HG03354 (cell line): ENCODE data around the gene SNAPC2.
"Not testable (repeated sequence)": the region's sequence is repeated elsewhere in the genome, so short reads cannot be mapped to it uniquely, and the experiment has no call there.

ENCODE experiments used
- ATAC-seq: cut with Tn5 transposase; IDR thresholded peaks from one replicate; pipeline ENCODE4 v1.9.1; 2021; ENCODE audit warnings: mild to moderate bottlenecking; ENCODE audit not compliant: unreplicated experiment, poor library complexity, severe bottlenecking

SNAPC2 gene

GRCh38 chr19:7928741-7929701 lies 8.9 kb downstream of the SNAPC2 start:
- no peak for ATAC-seq

GRCh38 chr19:7930030-7930429 lies 9.9 kb downstream of the SNAPC2 start:
- ATAC-seq: not testable (repeated sequence)

DNA sequence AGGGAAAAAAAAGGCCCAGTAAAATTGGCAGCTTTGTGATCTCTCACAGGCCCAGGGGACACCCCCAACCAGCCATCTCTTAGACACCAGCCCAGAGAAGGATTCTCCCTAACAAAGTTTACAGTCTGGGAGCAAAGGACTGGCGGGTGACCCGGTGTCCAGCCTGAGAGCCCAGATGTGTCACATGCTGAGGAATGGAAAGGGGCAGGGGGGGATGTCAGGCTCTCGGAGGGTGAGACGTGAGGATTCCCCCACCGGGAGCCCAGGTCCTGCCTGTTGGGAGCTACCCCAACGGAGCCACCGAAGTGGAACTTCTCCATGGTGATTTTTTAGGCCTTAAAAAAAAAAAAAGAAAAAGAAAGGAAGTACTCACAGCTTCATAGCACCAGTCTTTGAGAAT lies 10.6 kb downstream of the SNAPC2 start:
- no peak for ATAC-seq

DNA sequence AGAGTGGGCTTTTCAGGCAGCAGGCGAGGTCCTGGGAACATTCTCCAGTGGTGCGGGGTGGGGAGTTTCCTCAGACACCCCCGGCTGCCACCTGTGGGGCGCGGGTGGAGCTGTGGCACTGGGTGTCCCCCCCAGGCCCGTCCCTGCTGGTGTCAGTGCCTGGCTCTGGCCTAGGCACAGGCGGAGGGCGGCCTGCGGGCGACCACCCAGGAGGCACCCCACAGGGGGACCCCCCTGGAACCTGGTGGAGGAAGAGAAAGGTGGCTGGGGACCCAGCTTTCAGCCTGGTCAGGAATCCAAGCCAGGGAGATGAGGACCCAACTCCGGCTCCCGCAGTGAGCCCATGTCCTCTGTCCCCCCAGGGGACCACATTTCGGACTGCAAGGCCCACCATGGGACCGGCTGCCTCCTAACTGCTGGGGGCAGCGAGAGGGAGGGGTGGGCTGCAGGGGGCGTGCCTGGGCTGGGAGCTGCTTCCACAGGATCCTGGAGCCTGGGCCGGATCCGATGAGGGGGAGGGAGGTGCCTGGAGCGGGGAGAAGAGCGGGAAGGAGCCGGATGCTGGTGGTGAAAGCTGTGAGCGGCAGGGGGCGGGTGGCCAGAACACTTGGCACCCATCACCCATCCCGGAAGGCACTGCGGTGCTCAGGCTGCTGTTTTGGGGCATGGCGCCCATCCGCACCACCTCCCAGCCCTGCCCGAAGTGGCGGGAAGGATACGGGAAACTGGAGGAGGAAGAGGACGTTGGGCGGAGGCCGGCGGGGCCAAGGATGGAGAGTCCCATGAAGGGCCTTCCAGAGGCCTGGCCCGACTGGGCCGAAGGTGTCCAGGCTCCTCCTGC lies 11.3 kb downstream of the SNAPC2 start:
- ATAC-seq: no peak

GRCh38 chr19:7932276-7932929 lies 12.3 kb downstream of the SNAPC2 start:
- ATAC-seq: no peak

GRCh38 chr19:7932930-7933300 lies 12.8 kb downstream of the SNAPC2 start:
- ATAC-seq: no peak

DNA sequence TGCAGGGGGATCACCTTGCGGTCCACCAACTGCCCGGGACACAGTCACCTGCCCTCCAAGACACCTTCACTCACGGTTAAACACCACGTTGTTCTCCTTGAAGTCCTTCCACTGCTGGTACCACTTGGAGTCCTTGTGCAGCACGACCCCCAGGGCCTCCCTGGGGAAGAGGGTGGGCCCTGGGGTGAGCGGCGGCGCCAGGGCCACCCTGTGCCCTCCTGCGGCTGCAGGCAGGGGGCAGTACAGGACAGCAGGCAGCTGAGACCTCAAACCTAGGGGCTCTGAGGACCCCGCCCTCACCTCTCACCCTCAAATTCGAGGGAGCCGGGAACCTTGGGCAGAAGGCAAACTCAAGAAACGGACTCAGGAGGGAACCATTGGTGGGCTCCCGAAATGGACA lies 13.3 kb downstream of the SNAPC2 start:
- no peak for ATAC-seq

GRCh38 chr19:7933828-7934725 lies 13.9 kb downstream of the SNAPC2 start:
- ATAC-seq: no peak

GRCh38 chr19:7934766-7935165 lies 14.6 kb downstream of the SNAPC2 start:
- ATAC-seq: no peak

DNA sequence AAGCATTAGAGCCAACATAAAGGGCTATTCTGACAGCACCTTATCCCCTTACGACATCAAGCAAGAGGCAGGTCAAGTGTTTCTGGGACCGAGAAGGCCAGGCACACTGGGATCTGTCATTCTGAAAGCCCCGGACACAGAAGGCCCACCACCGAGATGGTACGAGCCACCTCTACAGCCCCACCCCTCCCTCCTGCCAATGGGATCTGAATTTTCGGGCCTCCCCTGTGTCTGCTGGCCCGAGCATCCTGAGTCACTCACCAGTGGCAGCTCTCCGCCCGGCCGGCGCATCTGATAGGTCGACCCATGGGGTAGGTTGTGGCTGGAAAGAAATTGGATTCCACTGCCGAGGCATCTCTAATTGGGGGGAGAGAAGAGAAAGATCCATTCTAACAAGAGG lies 20.7 kb downstream of the SNAPC2 start:
- no peak for ATAC-seq

DNA sequence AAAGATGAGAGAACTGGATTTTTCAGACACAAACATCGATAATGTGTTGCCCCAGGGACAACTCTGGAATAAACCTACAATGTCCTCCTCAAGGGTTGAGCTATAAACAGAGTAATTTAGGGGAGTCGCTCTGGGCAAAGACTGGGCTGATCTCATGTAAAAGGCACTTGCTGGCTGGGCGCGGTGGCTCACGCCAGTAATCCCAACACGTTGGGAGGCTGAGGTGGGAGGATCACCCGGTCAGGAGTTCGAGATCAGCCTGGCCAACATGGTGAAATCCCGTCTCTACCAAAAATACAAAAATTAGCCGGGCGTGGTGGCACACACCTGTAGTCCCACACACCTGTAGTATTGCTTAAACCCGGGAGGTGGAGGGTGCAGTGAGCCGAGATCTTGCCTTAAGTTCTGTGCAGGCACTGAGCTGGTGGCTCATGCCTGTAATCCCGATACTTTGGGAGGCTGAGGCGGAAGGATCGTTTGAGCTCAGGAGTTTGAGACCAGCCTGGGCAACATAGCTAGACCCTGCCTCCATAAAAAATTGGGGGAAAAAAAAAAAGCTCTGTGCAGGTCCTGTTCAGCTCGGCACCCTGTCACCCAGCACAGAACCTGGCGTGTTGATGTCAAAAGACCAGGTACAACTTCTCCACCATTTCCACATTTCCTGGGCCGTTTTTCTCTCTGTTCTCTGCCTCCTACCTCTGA lies 21.9 kb downstream of the SNAPC2 start:
- ATAC-seq: no peak

DNA sequence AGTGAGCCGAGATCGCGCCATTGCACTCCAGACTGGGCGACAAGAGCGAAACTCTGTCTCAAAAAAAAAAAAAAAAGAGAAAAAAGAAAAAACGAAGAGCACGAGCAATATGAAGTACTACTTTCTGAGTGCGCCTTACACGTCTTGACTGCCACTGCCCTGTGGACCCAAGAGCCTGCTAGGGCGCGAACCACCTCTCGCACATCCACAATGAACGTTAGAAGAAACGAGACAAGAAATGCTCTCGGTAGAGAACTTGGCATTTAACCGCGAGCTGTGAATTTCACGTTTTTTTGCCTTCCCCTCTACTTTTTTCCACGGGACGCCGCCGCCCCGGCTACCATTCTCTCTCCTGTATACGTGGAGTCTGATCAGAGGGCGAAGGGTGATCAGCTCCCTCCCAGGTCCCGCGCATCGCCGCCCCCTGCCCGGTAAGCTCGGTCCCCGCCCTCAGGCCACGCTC lies 22.9 kb downstream of the SNAPC2 start:
- ATAC-seq: no peak

DNA sequence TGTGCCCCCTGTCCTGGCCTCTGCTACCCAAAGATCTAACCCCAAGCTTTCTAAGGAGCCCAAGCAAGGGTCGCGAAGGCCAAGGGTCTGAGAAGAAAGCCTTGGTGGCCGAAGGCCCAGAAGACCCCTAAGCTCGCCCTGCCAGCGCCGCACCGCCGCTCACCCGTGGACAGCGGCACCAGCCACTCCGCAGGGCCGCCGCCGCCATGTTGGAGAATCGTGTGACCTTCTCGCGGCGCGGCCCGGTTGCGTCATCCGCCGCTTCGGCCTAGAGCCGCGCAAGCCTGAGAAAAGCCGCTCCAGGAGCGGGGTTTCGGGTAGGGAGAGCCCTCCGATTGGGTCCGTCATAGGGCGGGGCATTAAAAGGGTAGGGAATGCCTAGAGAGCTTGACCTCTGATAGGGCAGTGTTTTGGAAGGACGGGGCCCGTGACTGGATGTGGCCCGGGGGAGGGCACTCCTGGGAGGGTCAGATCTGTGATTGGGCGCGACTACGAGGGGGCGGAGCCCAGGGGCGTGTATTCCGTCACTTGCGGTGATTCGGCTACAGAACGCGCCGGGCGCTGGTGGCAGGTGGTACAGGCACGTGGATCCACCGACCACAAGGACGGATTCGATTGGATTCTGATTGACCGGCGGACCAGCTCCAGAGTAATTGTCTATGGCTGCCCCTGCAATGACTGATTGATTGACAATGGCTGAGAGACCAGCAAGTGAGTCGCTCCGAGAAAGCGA lies 23.5 kb downstream of the SNAPC2 start, which contains the start of gene TIMM44:
TIMM44 (minus strand) TSS at position 223 of the 733 bp plus-strand sequence; CDS start at position 208, 15 bp downstream.
- ATAC-seq: peak; percentile 95

DNA sequence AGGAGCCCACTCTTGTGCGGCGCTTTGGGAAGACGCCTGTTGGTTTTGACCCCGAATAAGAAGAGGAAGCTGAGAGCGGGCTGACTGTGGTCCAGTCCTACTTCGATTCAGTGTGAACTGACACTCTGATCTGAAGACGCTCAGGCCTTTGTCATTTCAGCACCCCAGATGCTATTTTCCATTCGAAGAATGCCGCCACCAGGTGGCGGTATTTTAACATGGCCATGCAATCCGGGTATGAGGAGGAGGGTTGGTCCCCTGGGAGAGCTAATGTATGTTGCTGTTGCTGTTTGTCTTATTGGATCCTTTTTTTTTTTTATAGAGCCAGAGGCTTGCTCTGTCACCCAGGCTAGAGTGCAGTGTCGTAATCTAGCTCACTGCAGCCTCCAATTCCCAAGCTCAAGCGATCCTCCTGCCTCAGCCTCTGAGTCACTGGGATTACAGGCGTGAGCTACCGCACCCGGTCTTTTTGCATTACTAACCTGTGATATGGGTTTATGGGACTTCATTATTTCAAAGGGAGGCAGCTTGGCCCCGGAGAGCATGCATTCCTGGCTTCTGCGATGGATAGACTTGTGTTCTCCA lies 24.1 kb downstream of the SNAPC2 start:
- ATAC-seq: peak; percentile 39

DNA sequence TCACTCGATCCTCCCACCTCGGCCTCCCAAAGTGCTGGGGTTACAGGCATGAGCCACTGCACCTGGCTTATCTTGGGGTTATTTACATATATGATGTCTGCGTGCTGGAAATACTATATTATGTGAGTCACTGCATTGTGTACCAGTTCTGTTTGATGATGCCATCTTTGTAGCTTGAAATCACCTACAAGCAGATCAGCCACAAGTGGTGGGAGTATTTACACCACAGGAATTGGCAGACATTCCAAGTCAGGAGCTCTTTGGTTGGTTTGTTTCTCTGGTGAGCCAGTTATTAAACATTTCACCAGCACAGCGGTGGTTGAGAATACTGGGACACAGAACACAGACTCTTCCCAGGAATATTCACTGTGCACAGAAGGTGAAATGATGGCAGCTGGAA lies 27.8 kb downstream of the SNAPC2 start:
- no peak for ATAC-seq

- ATAC-seq: no peak
Observed at GRCh38 chr19:7953060-7953459, 32.9 kb downstream of the SNAPC2 start.

DNA sequence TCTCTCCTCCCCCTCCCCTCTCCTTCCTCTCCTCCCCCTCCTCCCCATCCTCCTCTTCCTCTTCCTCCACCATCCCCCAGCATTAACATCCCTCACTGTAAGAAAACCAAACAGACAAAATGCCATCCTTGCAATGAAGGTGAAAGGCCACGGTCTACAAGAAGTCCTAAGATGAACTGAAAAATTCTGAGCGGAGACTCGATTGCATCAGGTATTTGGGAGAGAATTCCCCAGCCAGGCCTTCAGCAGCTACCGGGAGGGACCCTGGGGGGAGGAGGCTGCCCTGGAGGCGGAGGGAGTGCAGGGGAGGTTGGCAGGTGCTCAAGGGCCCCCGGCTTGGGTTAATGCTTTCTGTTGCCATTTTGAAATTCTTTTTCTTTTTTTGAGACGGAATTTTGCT lies 33.4 kb downstream of the SNAPC2 start:
- ATAC-seq: no peak
